Measurements from ENCODE around the gene EOLA1.
"Not testable (repeated sequence)": the region's sequence is repeated elsewhere in the genome, so short reads cannot be mapped to it uniquely, and the experiment has no call there.

The EOLA1 gene

GRCh38 chrX:149515954-149516602 is 24.7 kb upstream of the EOLA1 start:
- DNase-seq: peak; percentile 48

GRCh38 chrX:149516604-149517003 is 24.2 kb upstream of the EOLA1 start:
- peak; percentile 29 for DNase-seq

- no peak for DNase-seq
Observed at GRCh38 chrX:149517308-149517707, 23.5 kb upstream of the EOLA1 start.

- peak; percentile 36 for DNase-seq
Observed at GRCh38 chrX:149518236-149518635, 22.6 kb upstream of the EOLA1 start.

- DNase-seq: peak; percentile 57
Observed at GRCh38 chrX:149520636-149521277, 20.1 kb upstream of the EOLA1 start.

GRCh38 chrX:149521438-149521837 is 19.4 kb upstream of the EOLA1 start:
- DNase-seq: no peak

GRCh38 chrX:149522916-149523315 is 17.9 kb upstream of the EOLA1 start:
- DNase-seq: no peak

GRCh38 chrX:149525389-149525788 is 15.4 kb upstream of the EOLA1 start:
- DNase-seq: peak; percentile 86

GRCh38 chrX:149525903-149526302 is 14.9 kb upstream of the EOLA1 start:
- not testable (repeated sequence) for DNase-seq

- DNase-seq: not testable (repeated sequence)
Observed at GRCh38 chrX:149526318-149527033, 14.3 kb upstream of the EOLA1 start.

- peak; percentile 68 for DNase-seq
Observed at GRCh38 chrX:149527705-149528104, 13.1 kb upstream of the EOLA1 start.

- no peak for DNase-seq
Observed at GRCh38 chrX:149528381-149528780, 12.4 kb upstream of the EOLA1 start.

- DNase-seq: peak; percentile 57
Observed at GRCh38 chrX:149531599-149531998, 9.2 kb upstream of the EOLA1 start.

GRCh38 chrX:149532868-149533267 is 7.9 kb upstream of the EOLA1 start:
- DNase-seq: not testable (repeated sequence)

- DNase-seq: not testable (repeated sequence)
Observed at GRCh38 chrX:149533999-149534398, 6.8 kb upstream of the EOLA1 start.

- not testable (repeated sequence) for DNase-seq
Observed at GRCh38 chrX:149534926-149535602, 5.7 kb upstream of the EOLA1 start.

GRCh38 chrX:149537474-149537873 is 3.3 kb upstream of the EOLA1 start:
- DNase-seq: not testable (repeated sequence)

- peak; percentile 97 for DNase-seq
Observed at GRCh38 chrX:149539283-149540130, 1.3 kb upstream of the EOLA1 start.

GRCh38 chrX:149540131-149540620 is 636 bp upstream of the EOLA1 start:
- peak; percentile 95 for DNase-seq

GRCh38 chrX:149541521-149542047 is 772 bp downstream of the EOLA1 start:
- peak; percentile 46 for DNase-seq
